ENCODE data around the gene RYR3.

Gene RYR3

DNA sequence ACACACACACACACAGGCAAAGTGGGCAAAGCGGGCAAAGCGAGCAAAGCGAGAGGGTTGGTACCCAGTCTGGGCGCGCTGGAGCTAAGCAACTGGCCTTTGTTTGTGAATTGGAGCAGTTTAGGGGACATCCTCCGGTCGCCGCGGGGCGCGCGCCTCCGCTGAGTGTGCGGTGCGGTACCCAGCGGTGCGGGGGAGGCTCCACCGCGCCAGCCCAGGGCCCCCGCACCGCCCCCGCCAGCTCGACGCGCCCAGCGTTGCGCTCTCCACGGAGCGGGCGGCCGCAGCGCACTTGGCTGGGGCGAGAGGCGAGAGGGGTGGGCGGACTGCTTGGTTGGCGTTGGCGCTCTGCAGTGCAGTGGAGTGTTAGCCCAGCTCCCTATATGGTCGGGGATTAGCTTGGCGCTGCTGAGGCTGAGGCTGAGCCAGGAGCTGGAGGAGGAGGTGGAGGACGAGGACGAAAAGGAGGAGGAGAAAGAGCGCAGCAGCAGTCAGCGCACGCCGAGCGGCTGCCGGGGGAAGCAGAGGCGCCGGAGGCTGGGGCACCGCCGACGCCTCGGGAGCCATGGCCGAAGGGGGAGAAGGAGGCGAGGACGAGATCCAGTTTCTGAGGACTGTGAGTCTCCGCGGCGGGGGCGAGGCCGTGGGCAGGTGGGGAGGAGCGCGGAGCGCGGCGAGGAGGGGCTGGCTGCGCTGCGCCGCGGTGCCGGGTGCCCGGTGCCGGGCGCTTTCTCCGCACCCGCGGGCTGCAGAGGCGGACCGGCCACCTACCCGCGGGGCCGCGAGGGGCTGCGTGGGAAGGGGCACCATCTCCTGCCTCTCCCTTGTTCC, at the start of gene RYR3:
Gene RYR3, plus strand, starts transcription at position 487 of the 831 bp plus-strand sequence. Its CDS starts 79 bp downstream, at position 566.
- peak; percentile 18 for DNase-seq

DNA sequence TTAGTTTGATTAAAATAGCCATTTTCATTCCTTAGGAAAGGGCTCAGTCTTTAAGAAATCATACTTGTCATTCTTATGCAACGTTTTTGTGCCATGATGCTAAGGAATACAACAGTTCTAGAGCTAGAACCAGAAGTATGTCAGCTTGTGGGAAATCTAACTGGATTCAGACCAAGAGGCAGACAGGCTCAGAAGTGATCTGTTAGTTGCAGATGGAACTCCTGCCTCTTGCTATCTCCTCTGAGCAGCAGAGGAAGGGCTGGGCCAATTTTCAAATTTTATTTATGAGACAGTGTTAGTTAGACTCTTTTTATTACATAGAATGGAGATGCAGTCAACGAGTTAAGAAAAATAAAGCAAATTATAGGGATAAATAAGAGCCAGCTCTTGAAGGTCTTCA, 48.5 kb upstream of the RYR3 start:
- no peak for DNase-seq

DNA sequence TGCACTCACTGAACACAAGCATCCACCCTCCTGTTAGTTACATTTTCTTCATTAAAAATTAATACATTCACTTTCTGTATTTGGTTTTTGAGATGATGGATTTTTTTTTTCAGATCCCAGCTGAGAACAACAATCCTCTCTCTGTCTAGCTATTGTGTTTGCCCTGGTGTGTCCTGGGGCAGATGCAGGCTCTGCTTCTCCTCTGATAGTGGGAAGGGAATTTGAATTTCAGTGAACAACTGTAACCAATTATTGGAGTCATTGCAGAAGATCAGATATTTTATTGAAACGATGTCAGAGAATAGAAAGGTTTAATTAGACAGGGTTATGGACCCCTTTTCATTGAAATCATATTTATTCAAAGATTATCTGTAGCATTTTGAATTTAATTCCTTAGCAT, 33.1 kb upstream of the RYR3 start:
- DNase-seq = no peak

DNA sequence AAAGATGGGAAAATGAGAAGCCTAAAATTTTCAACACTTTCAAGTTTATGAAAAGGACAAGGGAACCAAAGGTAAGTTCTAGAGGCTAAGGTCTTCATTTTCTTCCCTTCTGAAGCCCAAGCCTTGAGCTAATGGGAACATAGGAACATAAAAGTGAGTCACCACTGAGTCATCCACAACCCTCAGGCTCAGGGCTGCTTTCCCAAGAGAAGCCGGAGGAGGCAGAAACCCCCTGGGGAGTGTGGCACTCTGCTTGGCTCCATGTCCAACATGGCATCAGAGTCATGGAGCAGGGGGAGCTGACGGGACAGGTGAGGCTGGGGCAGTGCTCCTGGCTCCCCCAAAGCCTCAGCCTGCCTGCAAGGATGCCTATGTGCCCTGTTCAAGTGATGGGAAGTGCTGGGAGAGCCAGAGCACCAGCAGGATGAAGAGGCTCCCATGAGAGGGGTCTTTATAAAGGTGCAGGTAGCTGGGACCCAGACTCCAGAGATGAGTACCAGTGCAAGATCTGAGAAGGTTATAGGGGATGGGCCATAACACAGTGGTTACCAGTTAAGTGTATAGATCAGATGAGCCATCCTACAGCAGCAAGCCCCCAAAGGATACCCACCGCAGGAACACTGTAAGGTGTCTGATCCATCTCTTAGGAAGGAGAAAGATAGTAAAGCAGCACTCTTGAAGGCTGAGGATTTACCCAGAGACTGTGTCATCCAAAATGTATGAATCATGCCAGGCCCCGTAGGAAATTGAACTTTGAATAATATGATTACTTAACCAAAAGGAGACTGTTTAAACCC, 31.8 kb upstream of the RYR3 start:
- no peak for DNase-seq

DNA sequence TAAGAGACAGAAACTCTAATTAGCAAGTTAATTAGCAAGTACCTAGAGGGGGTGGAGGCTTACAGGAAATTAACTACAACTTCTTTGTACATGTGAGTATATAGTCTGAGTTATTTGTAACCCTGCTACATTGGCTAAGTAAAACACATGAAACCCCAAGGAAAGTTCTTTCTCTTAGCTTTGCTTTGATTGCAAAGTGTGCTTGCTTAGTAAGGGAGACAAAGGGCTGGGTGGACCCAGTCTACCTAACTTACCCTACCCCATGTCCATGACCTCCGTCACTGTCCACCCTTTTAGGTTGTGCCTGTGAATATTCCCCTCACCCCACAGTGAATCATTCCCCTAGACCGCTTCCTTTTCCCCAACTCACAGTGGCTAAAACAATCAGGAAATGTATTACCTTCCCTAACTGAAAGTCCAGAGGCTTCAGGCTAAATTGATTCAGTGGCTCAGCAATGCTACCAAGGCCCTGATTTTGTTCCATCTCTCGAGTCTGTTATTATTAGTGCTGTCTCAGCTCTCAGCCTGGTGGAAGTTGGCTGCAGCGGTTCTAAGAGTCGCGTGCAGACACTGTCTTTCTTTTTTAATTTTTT, 31.1 kb upstream of the RYR3 start:
- DNase-seq = no peak

DNA sequence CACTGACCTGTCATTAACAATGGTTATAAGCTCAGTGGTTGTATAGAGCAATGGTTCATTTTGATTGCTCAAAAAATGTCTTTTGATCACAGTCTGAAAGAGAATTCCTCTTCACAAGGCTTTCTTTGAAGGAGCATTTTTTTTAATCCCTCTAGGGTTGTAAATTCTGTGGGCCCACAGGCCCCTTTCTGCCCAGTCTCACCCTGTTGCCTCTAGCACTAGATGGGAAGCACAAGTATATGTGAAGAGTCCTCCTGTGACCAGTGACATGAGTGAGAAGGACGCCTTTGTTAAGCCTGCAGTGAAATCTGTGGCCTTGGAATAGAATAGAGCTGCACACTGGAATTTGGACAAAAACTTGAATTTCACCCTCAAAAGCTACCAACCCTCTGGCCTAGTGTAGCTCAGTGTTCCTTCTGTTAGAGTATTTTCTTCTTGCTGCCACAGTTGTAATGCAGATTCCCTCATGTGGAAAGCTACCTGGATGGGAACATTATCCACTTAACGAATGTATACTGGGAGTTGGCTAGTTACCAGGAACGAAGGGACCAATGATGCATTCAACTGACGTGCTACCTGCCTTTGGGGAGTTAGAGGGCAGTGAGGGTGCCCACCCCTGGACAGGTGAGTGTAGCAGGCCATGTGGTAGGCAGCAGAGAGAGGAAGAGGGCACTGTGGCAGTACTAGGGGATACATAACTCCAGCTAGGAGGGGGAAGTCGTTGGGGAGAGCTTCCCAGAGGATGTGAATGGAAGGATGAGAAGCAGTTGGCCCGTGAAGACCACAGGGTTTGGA, 28.3 kb upstream of the RYR3 start:
- no peak for DNase-seq

DNA sequence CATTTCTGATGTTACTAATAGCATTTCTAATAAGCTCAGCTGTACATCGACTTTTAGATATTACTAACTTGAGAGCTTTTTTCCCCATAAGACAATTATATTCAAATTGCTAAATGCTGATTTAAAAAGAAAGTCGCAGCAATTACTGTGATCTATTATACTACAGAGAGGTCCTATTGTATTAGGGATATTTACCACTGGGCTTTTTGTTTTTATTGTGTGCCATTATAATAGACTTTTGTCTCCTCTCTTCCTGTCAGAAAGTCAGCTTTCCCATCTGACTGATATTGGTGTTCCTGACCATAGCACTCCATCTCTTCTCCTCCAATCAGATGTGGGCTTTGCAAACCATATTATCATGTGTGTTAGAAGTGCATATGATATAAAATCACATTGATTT, 27.2 kb upstream of the RYR3 start:
- no peak for DNase-seq

DNA sequence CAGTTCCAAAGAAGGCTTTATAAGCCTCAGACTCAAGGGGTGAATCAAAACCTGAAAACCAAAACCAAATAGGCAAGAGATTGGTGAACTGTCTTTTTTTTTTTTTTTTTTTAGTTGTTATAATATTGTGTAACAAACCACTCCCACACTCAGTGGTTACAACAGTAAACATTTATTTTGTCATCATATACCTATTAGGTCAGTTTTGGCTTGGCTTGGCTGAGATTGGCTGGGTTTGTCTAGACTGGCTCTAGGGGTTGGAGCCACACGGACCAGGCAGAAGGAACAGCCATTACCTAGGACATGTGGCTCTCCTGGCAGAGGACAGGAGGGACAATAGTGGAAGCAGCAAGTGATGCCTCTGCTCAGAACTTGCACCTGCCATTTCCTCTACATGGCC, 26.4 kb upstream of the RYR3 start:
- no peak for DNase-seq

DNA sequence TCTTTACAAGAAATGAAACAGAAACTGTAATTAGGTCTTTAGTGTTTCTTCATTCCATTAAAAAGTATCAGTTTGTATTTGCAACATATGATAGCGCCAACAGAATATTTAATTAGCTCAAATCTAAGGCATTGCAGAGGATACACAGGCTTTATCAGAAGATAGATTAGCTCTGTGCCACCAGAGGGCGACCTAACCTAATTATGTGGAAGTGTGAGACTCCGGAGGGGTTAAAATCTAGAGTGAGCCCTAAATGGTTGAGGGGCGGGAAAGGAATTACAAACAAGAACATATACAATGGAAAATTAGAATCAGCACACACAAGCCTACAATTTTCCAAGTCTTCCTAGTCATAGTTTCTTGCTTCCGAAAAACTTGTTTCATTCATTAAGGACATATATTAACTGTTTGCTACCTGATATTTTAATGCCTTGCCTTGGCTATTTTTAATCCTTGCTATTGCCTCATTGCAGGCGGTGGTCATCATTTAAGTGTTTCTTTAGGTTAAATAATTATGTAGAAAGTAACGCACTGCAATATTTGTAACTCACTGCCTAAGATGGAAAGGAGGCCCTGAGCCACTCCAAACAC, 18.0 kb upstream of the RYR3 start:
- peak; percentile 22 for DNase-seq

DNA sequence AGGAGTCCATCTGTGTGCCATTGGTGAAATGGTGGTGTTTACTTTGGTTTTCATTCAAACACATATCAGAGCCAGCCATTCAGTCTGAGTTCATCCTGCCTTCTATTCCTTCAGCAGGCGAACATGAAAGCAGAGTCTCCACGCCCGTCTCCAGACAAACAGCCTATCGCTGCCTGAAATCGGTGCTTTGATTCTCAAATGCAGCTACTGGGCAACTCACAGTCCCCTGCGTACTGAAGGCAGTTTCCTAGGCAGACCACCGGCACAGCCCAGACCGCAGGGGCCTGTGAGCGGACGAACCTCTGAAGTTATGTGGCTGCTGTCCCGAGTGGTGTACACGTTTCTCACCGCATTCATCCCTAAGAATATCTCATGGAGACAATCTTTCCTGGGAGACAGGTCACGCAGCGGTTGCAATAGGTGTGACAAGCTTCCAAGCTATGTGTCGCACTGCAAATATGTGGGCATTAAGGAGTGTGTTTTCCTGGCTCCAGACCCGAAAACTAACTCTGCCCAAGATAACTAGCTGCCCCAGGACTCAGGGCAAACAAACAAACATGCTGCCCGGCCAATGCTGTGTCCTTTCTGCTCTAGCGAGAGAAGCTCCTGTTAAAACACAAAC, 16.9 kb upstream of the RYR3 start:
- no peak for DNase-seq

DNA sequence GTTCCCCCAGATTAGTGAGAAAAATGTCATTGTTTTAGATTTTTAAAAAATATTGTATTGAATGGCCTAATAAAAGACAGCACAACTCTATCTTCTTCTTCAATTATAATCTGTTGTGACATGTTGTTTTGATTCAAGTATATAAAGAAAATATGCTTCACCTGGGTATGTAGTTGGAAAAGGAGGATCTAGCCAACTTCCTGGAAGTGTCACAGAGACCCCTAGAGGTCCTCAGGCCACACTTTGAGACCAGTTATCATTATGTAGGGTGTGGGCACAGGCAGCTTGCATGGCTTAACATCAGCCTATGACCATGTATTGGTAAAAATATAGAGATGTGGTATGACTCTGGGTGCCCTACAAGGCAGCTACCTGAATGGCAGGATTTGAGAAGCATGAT, 14.7 kb upstream of the RYR3 start:
- no peak for DNase-seq

DNA sequence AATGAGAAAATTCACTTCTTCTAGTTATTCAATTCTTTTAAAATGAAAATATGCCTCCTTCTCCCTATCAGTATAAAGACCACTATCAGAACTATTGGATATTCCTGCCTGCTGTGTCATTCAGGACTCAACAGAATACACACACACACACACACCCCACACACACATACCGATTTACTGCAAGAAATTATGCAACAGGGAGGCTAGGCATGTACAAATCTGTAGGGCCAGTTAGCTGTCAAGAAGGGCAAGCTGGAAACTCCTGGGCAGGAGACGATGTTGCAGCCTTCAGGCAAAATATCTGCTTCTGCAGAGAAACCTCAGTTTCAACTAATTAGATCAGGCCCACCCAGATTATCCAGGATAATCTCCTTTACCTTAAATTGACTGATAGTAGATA, 13.9 kb upstream of the RYR3 start:
- no peak for DNase-seq

DNA sequence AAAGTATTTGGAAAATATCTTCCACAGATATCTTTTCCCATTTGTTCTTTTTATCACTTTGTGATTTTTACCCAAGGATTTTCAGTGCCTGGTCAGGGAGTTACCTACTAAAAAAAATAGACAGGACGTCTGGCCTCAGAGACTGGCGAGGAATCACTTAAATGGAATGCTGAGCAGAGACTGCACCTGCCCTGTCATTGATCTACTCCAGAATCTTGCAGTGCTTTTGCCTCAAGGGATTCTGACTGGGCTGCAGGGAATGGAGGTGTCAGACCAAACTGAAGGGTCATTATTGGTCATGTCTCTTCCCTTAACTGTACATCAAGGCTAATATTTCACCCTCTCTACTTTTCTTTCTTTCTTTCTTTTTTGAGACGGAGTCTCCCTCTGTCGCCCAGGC, 12.1 kb upstream of the RYR3 start:
- DNase-seq = no peak

DNA sequence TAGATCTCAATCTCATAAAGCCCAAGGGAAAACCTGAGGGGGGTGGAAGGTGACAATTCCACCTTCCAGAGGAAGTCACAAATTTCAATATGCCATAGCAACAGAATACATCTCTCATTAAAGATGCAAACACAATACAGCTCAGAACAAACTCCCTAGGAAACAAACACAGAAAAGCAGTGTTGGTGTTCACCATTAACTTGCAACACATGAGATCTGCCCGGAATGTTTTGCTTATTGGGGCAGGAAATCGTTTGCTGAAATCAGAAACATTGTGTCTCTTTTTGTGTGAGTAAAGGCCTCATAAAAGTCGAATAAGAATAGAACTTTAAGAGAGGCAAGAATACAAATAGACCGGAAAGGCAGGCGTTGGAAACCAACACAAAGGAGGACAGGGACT, 5.8 kb upstream of the RYR3 start:
- DNase-seq = no peak

DNA sequence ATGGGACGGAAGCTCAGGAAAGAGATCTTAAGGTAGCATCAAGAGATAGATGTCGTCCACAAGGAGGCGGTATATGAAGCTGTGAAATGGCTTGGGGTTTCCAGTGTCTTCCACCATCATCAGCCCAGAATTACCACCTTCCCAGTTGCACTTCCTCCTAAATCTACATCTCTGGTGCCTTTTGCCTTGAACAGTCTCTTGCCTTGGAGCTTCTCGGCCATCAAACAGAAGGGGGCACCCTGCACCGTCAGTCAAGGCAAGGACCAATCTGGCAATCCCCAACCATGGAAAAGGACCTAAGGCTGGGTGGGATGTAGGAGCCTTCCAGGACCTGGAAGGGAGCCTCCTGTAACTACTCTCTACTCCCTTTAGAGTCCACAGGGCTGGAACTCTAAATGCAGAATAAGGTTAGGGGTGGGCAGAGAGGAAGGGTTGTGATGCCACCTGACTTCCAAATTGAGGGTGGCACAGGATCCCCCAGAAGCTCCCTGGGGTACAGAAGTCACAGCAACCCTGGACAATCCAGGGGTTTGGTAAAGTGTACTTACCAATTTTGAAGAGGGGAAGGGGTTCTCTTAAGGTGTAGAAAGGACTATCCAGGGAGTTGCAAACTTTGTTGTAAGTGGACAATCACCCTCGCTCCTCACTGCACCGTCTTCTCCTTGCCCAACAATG, 1.0 kb upstream of the RYR3 start:
- peak; percentile 12 for DNase-seq

DNA sequence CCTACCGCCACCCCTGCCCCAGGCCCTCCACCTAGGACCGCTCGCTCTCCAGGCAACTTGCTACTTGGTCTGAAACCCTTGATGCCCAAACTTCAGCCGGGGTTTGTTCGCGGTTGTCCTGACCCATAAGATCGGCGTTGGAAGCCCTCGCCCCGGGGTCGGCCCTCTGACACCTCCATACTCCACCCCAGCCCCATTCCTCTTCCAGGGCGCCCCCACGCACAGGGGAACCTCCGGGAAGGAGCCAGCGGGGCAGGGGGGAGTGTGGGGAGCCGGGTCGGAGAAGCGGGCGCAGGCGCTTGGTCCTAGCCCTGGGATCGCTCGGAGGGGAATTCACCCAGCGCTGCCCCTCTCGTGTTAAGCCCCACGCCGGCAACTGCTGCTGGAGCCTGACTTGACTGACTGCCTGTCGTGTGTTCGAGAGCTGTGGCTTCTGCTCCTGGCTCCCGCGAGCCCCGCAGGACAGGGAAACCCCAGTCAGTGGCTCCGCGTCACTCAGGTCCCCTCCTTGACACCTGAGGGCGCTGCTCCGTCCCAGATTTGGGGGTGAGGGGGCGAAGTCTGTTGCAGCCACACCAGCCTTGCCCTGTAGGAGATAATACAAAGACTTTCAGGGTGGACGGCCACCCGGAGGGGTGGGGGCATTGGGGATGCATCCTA, 675 bp downstream of the RYR3 start:
- no peak for DNase-seq

DNA sequence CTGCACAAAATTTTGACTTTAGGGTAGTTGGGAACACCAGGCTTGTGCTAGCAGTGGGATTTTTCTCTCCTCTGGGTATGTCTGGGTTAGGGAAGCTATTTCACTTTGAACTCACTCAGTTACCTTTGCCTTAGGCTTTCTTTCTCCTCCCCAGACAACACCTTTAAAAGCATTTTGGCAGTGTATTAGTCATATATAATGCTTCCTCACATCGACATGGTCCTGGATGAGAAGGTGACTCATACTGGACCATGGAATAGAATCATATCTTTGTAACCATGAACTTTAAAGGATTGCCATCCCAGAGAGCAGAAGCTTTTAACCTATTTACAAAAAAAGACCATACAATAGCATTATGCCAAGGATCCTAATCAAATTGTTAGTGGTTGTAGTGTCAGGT, 2.7 kb downstream of the RYR3 start:
- DNase-seq = no peak

DNA sequence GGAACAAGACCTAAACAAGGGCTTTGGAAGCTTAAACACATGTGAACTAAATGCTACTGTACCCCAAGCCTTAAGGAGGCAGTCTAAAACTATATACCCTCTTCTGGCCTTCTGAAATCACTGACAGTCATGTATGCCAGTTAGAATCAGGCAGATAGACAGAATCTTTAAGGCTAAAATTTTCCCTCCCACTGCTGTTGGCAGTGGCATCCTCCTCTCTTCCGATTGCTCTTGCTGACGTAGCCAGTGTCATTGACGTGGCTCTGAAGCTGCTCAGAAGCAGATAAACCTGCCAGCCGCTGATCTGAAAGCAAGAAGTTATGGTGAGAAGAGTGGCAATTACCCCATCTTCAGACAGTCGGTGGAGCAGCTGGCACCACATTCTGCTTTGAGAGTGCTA, 3.3 kb downstream of the RYR3 start:
- DNase-seq = no peak

DNA sequence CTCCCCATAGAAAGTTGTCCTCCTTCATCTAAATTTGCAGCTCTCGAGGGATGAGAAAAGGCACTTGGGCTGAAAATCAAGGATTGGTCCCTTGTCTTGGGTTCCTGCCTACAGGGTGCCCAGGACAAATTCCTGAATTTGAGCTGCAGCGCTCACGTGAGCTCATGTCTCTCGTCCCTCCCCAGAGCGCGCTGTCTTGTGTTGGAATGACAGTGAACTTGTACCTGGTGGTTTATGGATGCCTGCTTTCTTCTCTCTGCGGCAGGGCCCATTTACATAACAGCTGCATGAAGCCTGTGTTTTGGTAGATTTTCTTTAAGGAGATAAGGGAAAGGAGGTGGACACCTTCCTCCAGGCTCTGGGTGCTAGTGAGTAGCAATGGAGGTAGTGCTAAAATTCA, 4.3 kb downstream of the RYR3 start:
- no peak for DNase-seq

DNA sequence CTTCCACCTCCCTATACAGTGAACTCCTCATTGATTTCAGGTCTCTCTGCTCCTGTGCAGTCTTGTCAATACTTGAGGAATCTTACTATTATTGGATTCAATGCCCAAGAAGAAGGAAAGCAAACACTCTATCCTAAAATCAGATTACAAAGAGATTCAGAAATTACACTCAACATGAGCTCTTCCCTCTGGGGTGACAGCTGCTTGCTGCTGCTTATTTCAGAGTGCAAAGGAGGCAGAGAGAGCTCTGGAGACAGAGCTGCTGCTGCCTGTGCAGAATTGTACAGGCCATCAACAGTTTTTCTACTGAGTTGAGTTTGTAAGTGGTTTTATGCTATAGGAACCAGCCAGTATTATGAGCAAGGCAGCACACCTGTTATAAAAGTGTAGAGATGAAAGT, 7.1 kb downstream of the RYR3 start:
- no peak for DNase-seq

DNA sequence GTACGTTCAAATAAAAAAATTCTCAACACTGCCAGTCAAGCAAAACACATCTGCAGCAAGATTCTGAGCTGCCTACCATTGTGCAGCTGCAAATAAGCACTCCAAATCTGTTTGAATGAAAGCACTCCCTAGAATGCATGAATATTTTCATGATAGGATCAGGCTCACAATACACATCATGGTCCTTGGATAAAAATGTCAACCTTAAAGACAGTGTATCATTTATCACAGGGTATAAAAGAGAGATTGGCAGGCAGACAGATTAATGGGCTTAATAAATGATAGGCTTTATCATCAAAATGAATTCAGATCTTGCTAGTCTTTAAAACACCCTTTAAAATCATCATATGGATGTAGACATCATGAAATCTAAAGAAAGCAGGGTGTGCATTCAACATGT, 9.2 kb downstream of the RYR3 start:
- DNase-seq = no peak
